DND-41 (cell line): Measurements from ENCODE around the gene ITIH3.
A peak's percentile ranks its signal among the peaks of the same experiment; 100 is the strongest.

Experiments
- ATAC-seq: fragments of 200-7000 bp; cut with Tn5 transposase; 3 replicates; pipeline ENCODE4 v1.9.1; 2021; ENCODE audit warnings: low read depth; ENCODE audit not compliant: insufficient read depth
- DNase-seq: peaks from one replicate; pipeline ENCODE4 v3.0.0-alpha.2; 2020
- H2AFZ ChIP-seq: 2 replicates; pipeline ENCODE4 v1.6.0; 2012; ENCODE audit warnings: low read depth, low read length
- H3K27ac ChIP-seq: 2 replicates; pipeline ENCODE4 v1.5.1; 2012; ENCODE audit warnings: low read length, inconsistent platforms
- H3K27me3 ChIP-seq: fragments of 200-600 bp; sonication (generic); 2 replicates; pipeline ENCODE4 v1.6.0; 2012; ENCODE audit warnings: low read length, mild to moderate bottlenecking, inconsistent platforms; ENCODE audit not compliant: insufficient read depth, poor library complexity
- H3K36me3 ChIP-seq: 2 replicates; pipeline ENCODE4 v1.5.1; 2012; ENCODE audit warnings: low read length, inconsistent platforms; ENCODE audit not compliant: insufficient read depth
- H3K4me1 ChIP-seq: 2 replicates; pipeline ENCODE4 v1.5.1; 2012; ENCODE audit warnings: mild to moderate bottlenecking, low read length; ENCODE audit not compliant: insufficient read depth
- H3K4me2 ChIP-seq: 2 replicates; pipeline ENCODE4 v1.6.0; 2012; ENCODE audit warnings: mild to moderate bottlenecking, moderate library complexity, low read length, inconsistent platforms; ENCODE audit not compliant: insufficient read depth
- H3K4me3 ChIP-seq, 2 experiments: fragments of 200-600 bp in 1 of 2; shearing (Covaris generic) in 1 of 2; 2 replicates each; pipeline ENCODE4 v1.5.1; 2012 to 2016; ENCODE audit warnings: inconsistent platforms in 2 of 2, low read length in 2 of 2, mild to moderate bottlenecking in 2 of 2, low read depth in 1 of 2, moderate library complexity in 1 of 2
- H3K79me2 ChIP-seq: 2 replicates; pipeline ENCODE4 v1.6.0; 2012; ENCODE audit warnings: low read length, inconsistent platforms; ENCODE audit not compliant: insufficient read depth
- H3K9ac ChIP-seq: 2 replicates; pipeline ENCODE4 v1.6.0; 2012; ENCODE audit warnings: low read depth, mild to moderate bottlenecking, inconsistent platforms, low read length, moderate library complexity
- H3K9me3 ChIP-seq: 2 replicates; pipeline ENCODE4 v1.5.1; 2012; ENCODE audit warnings: low read length, moderate library complexity, mild to moderate bottlenecking, inconsistent platforms; ENCODE audit not compliant: insufficient read depth, severe bottlenecking
- H4K20me1 ChIP-seq: 2 replicates; pipeline ENCODE4 v1.6.0; 2012; ENCODE audit warnings: low read length; ENCODE audit not compliant: insufficient read depth
- EZH2 ChIP-seq: IDR thresholded peaks from 3 replicates; pipeline ENCODE4 v1.6.1; 2012; ENCODE audit warnings: borderline replicate concordance, low read depth, mild to moderate bottlenecking, moderate library complexity, low read length, inconsistent platforms; ENCODE audit not compliant: severe bottlenecking
- TF ChIP-seq, protein P1 (sequence below): IDR thresholded peaks from 2 replicates; pipeline ENCODE4 v1.5.1; 2012; ENCODE audit warnings: borderline replicate concordance, low read length, moderate library complexity, mild to moderate bottlenecking; ENCODE audit not compliant: poor library complexity, severe bottlenecking; ENCODE audit errors: extremely low read depth

The ITIH3 gene

GRCh38 chr3:52845157-52845556, 50.6 kb downstream of the ITIH3 start:
- DNase-seq (no peak), ATAC-seq (no peak)
- H3K4me1 ChIP-seq, result no peaks in the 10 kb centered on the region
- H3K36me3 ChIP-seq, result peaks cover 36% of the 10 kb centered on the region
- no peak overlapping the region for H2AFZ ChIP-seq
- H3K79me2 ChIP-seq, result no peaks in the 10 kb centered on the region
- no peaks in the 10 kb centered on the region for H3K27me3 ChIP-seq
- no peak overlapping the region for H3K27ac ChIP-seq
- H3K9me3 ChIP-seq, result no peaks in the 10 kb centered on the region
- no peaks in the 10 kb centered on the region for H4K20me1 ChIP-seq
- TF ChIP-seq EZH2, result no peak
- TF ChIP-seq, protein P1, sequence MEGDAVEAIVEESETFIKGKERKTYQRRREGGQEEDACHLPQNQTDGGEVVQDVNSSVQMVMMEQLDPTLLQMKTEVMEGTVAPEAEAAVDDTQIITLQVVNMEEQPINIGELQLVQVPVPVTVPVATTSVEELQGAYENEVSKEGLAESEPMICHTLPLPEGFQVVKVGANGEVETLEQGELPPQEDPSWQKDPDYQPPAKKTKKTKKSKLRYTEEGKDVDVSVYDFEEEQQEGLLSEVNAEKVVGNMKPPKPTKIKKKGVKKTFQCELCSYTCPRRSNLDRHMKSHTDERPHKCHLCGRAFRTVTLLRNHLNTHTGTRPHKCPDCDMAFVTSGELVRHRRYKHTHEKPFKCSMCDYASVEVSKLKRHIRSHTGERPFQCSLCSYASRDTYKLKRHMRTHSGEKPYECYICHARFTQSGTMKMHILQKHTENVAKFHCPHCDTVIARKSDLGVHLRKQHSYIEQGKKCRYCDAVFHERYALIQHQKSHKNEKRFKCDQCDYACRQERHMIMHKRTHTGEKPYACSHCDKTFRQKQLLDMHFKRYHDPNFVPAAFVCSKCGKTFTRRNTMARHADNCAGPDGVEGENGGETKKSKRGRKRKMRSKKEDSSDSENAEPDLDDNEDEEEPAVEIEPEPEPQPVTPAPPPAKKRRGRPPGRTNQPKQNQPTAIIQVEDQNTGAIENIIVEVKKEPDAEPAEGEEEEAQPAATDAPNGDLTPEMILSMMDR, result no peak
- no peak overlapping the region for H3K9ac ChIP-seq
- H3K4me2 ChIP-seq, result no peak overlapping the region
- H3K4me3 ChIP-seq, result no peak overlapping the region

DNA sequence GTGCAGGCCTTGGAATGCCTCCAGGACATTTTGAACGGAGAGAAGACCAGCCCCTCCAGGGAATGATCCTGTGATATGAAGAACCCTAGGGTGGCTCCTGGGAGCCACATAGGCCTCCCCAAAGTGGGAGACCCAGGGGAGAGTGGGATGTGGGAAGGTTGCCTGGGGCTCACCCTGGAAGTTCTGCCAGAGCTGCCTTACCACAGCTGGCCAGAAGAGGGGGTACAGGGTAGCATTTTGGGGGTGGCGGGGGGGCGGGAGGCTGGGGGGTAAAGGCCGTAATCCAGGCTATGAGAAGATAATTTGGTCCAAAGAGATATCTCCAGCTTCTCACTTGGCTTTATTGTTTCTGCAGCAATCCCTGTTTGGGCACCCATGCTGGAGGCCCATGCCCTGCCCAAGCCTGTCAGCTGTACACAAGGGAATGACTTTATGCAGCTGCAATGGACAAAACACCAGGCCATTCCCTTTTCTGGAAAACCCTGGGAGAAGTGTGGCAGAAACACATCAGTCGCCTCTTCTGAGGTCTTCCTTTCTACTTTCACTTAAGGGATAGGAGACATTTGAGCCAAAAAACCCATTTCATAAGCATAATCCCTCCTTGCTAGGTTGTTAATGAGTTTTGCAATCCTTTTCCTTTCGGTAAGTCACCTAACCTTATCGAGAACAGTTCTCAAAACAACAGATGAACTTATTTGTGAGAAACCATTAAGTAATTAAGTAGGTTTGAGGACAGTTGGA, 51.3 kb downstream of the ITIH3 start:
- H3K79me2 ChIP-seq, result no peaks in the 10 kb centered on the region
- H3K4me2 ChIP-seq, result no peak overlapping the region
- no peak for TF ChIP-seq EZH2
- TF ChIP-seq, protein P1, result peak; percentile 53
- H3K36me3 ChIP-seq, result peaks cover 36% of the 10 kb centered on the region
- no peaks in the 10 kb centered on the region for H3K4me1 ChIP-seq
- H3K27me3 ChIP-seq, result no peaks in the 10 kb centered on the region
- DNase-seq (no peak), ATAC-seq (peak; percentile 59; the same call in 2 of the 3 replicates)
- no peak overlapping the region for H3K9ac ChIP-seq
- no peaks in the 10 kb centered on the region for H4K20me1 ChIP-seq
- H3K9me3 ChIP-seq, result no peaks in the 10 kb centered on the region
- H3K27ac ChIP-seq, result no peak overlapping the region
- H2AFZ ChIP-seq, result no peak overlapping the region
- no peak overlapping the region for H3K4me3 ChIP-seq

GRCh38 chr3:52846432-52846965, 51.9 kb downstream of the ITIH3 start:
- Histone ChIP-seq H3K9ac (no peak overlapping the region), H4K20me1 (no peaks in the 10 kb centered on the region), H3K79me2 (no peaks in the 10 kb centered on the region), H3K36me3 (peaks cover 36% of the 10 kb centered on the region), H3K27ac (no peak overlapping the region), H3K4me2 (no peak overlapping the region), H2AFZ (no peak overlapping the region), H3K27me3 (no peaks in the 10 kb centered on the region), H3K4me3 (no peak overlapping the region), H3K4me1 (no peaks in the 10 kb centered on the region), H3K9me3 (no peaks in the 10 kb centered on the region)
- ATAC-seq (no peak), DNase-seq (no peak)
- no peak for TF ChIP-seq EZH2

GRCh38 chr3:52847241-52847640, 52.6 kb downstream of the ITIH3 start:
- Histone ChIP-seq H3K27me3 (no peaks in the 10 kb centered on the region), H4K20me1 (no peaks in the 10 kb centered on the region), H3K79me2 (no peaks in the 10 kb centered on the region), H3K27ac (no peak overlapping the region), H3K4me1 (no peaks in the 10 kb centered on the region), H3K4me2 (no peak overlapping the region), H3K4me3 (no peak overlapping the region), H3K36me3 (peaks cover 37% of the 10 kb centered on the region), H3K9ac (no peak overlapping the region), H2AFZ (no peak overlapping the region), H3K9me3 (no peaks in the 10 kb centered on the region)
- no peak for TF ChIP-seq EZH2
- TF ChIP-seq, protein P1, result no peak
- ATAC-seq (no peak), DNase-seq (no peak)
